Neural progenitor cell (in vitro differentiated cells): ENCODE data around the gene SARM1. TPM values are rescaled to one million over a fixed set of nuclear protein-coding genes. Genes with fewer than 3 reads are reported as not detected.

ENCODE experiments used
- DNase-seq: peaks from one replicate; pipeline ENCODE4 v3.0.0-alpha.2; 2016; ENCODE audit warnings: low spot score
- H2AFZ ChIP-seq: fragments of 200-600 bp; sonication (generic); replicated peaks from 2 replicates; pipeline ENCODE4 v1.6.1; 2016; ENCODE audit warnings: antibody characterized with exemption
- H3F3A ChIP-seq: fragments of 200-600 bp; sonication (generic); 2 replicates; pipeline ENCODE4 v1.6.1; 2016; ENCODE audit warnings: antibody characterized with exemption, low read depth
- H3K27ac ChIP-seq: fragments of 200-600 bp; sonication (generic); 2 replicates; pipeline ENCODE4 v1.5.1; 2016; ENCODE audit warnings: mild to moderate bottlenecking
- H3K27me3 ChIP-seq: fragments of 200-600 bp; sonication (generic); 2 replicates; pipeline ENCODE4 v1.6.1; 2016; ENCODE audit warnings: mild to moderate bottlenecking, moderate library complexity
- H3K36me3 ChIP-seq: fragments of 200-600 bp; sonication (generic); 2 replicates; pipeline ENCODE4 v1.5.1; 2016
- H3K4me1 ChIP-seq: fragments of 200-600 bp; sonication (generic); 2 replicates; pipeline ENCODE4 v1.6.1; 2016; ENCODE audit warnings: mixed run types
- H3K4me2 ChIP-seq: fragments of 200-600 bp; sonication (generic); 2 replicates; pipeline ENCODE4 v1.6.1; 2016
- H3K4me3 ChIP-seq: fragments of 200-600 bp; sonication (generic); 2 replicates; pipeline ENCODE4 v1.5.1; 2016
- H3K79me2 ChIP-seq: fragments of 200-600 bp; sonication (generic); 2 replicates; pipeline ENCODE4 v1.6.1; 2016; ENCODE audit warnings: low read depth
- H3K9ac ChIP-seq: fragments of 200-600 bp; sonication (generic); 2 replicates; pipeline ENCODE4 v1.6.1; 2016
- H3K9me3 ChIP-seq: fragments of 200-600 bp; sonication (generic); 2 replicates; pipeline ENCODE4 v1.5.1; 2016; ENCODE audit warnings: low read depth
- H4K20me1 ChIP-seq: fragments of 200-600 bp; sonication (generic); 2 replicates; pipeline ENCODE4 v1.6.1; 2016; ENCODE audit warnings: low read depth
- H3K27ac Mint-ChIP-seq: 3 replicates; pipeline ENCODE4 v1.8.0; 2021; ENCODE audit warnings: mixed read lengths
- H3K27me3 Mint-ChIP-seq: 2 replicates; pipeline ENCODE4 v1.8.0; 2022; ENCODE audit warnings: low read depth, mild to moderate bottlenecking, inconsistent platforms, moderate library complexity, mixed read lengths; ENCODE audit not compliant: insufficient read depth
- H3K36me3 Mint-ChIP-seq: 3 replicates; pipeline ENCODE4 v1.8.0; 2021; ENCODE audit warnings: mixed read lengths
- H3K4me1 Mint-ChIP-seq: 3 replicates; pipeline ENCODE4 v1.8.0; 2021; ENCODE audit warnings: mixed read lengths
- H3K4me3 Mint-ChIP-seq: 3 replicates; pipeline ENCODE4 v1.8.0; 2021; ENCODE audit warnings: mild to moderate bottlenecking, moderate library complexity, mixed read lengths
- H3K9me3 Mint-ChIP-seq: 3 replicates; pipeline ENCODE4 v1.8.0; 2020; ENCODE audit warnings: mixed read lengths
- EZH2 ChIP-seq: fragments of 200-600 bp; sonication (generic); IDR thresholded peaks from 2 replicates; pipeline ENCODE4 v1.6.1; 2017; ENCODE audit warnings: antibody characterized with exemption, mild to moderate bottlenecking, moderate library complexity
- EZH2phosphoT487 ChIP-seq: fragments of 200-600 bp; sonication (generic); IDR thresholded peaks from 2 replicates; pipeline ENCODE4 v1.6.1; 2017; ENCODE audit warnings: antibody characterized with exemption
- total RNA-seq: library from RNA; depleted of rRNA; stranded (reverse); fragments of >200 nt; gene quantifications from 2 replicates; pipeline ENCODE4 v1.2.3, GENCODE V29; 2015; ENCODE audit warnings: low replicate concordance
- TF ChIP-seq, protein P1 (sequence below): fragments of 200-600 bp; sonication (generic); IDR thresholded peaks from 2 replicates; pipeline ENCODE4 v1.5.1; 2017; ENCODE audit warnings: antibody characterized with exemption, mild to moderate bottlenecking

SARM1 gene
- total RNA-seq, 1 donor from 2014 or later: 3.1 TPM

- Mint-ChIP-seq H3K9me3 (no peaks in the 10 kb centered on the region), H3K36me3 (peaks cover 15% of the 10 kb centered on the region), H3K27ac (no peak overlapping the region), H3K27me3 (peaks cover 4% of the 10 kb centered on the region), H3K4me3 (no peak overlapping the region), H3K4me1 (no peaks in the 10 kb centered on the region)
- peak; percentile 52 for DNase-seq
- H3K79me2 ChIP-seq: no peaks in the 10 kb centered on the region
- no peak overlapping the region for H3K27ac ChIP-seq
- H4K20me1 ChIP-seq: peaks cover 55% of the 10 kb centered on the region
- peak overlapping the region; percentile 39 for H3K4me3 ChIP-seq
- H3F3A ChIP-seq: peaks cover 12% of the 10 kb centered on the region
- peak; percentile 87 for TF ChIP-seq EZH2
- TF ChIP-seq EZH2phosphoT487: peak; percentile 83
- TF ChIP-seq, protein P1, sequence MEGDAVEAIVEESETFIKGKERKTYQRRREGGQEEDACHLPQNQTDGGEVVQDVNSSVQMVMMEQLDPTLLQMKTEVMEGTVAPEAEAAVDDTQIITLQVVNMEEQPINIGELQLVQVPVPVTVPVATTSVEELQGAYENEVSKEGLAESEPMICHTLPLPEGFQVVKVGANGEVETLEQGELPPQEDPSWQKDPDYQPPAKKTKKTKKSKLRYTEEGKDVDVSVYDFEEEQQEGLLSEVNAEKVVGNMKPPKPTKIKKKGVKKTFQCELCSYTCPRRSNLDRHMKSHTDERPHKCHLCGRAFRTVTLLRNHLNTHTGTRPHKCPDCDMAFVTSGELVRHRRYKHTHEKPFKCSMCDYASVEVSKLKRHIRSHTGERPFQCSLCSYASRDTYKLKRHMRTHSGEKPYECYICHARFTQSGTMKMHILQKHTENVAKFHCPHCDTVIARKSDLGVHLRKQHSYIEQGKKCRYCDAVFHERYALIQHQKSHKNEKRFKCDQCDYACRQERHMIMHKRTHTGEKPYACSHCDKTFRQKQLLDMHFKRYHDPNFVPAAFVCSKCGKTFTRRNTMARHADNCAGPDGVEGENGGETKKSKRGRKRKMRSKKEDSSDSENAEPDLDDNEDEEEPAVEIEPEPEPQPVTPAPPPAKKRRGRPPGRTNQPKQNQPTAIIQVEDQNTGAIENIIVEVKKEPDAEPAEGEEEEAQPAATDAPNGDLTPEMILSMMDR: no peak
- H3K36me3 ChIP-seq: no peaks in the 10 kb centered on the region
- peak overlapping the region; percentile 85 for H3K4me2 ChIP-seq
- H2AFZ ChIP-seq: peak overlapping the region; percentile 62
- no peaks in the 10 kb centered on the region for H3K9me3 ChIP-seq
- peaks cover 80% of the 10 kb centered on the region for H3K27me3 ChIP-seq
- no peaks in the 10 kb centered on the region for H3K4me1 ChIP-seq
- no peak overlapping the region for H3K9ac ChIP-seq
Observed at GRCh38 chr17:28384281-28385036, 13.0 kb downstream of the SARM1 start.

DNA sequence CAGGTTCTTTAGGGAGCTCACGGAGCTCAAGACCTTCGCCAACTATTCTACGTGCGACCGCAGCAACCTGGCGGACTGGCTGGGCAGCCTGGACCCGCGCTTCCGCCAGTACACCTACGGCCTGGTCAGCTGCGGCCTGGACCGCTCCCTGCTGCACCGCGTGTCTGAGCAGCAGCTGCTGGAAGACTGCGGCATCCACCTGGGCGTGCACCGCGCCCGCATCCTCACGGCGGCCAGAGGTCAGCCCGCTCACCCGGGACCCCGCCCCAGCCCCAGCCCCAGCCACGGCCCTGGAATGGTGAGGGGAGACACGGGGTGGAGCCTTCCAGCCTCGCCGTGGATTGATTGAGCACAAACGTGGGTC lies 13.5 kb downstream of the SARM1 start:
- H3K4me1 Mint-ChIP-seq: no peaks in the 10 kb centered on the region
- peaks cover 55% of the 10 kb centered on the region for H4K20me1 ChIP-seq
- no peak overlapping the region for H3K27ac Mint-ChIP-seq
- H3K9me3 Mint-ChIP-seq: no peaks in the 10 kb centered on the region
- H3K27me3 ChIP-seq: peaks cover 74% of the 10 kb centered on the region
- no peak overlapping the region for H3K9ac ChIP-seq
- no peak overlapping the region for H3K27ac ChIP-seq
- TF ChIP-seq EZH2: peak; percentile 63
- TF ChIP-seq EZH2phosphoT487: peak; percentile 68
- TF ChIP-seq, protein P1: no peak
- H3K27me3 Mint-ChIP-seq: peaks cover 6% of the 10 kb centered on the region
- H3K4me2 ChIP-seq: peak overlapping the region; percentile 85
- peak; percentile 31 for DNase-seq
- no peaks in the 10 kb centered on the region for H3K79me2 ChIP-seq
- no peak overlapping the region for H2AFZ ChIP-seq
- H3K4me3 ChIP-seq: peak overlapping the region; percentile 39
- H3K4me3 Mint-ChIP-seq: no peak overlapping the region
- no peaks in the 10 kb centered on the region for H3K4me1 ChIP-seq
- peaks cover 19% of the 10 kb centered on the region for H3K36me3 Mint-ChIP-seq
- H3K9me3 ChIP-seq: no peaks in the 10 kb centered on the region
- peaks cover 12% of the 10 kb centered on the region for H3F3A ChIP-seq
- no peaks in the 10 kb centered on the region for H3K36me3 ChIP-seq

- Histone ChIP-seq H3F3A (peaks cover 12% of the 10 kb centered on the region), H3K27me3 (peaks cover 70% of the 10 kb centered on the region), H4K20me1 (peaks cover 53% of the 10 kb centered on the region), H3K36me3 (no peaks in the 10 kb centered on the region), H3K27ac (no peak overlapping the region), H2AFZ (no peak overlapping the region), H3K9me3 (no peaks in the 10 kb centered on the region), H3K9ac (no peak overlapping the region), H3K4me3 (peak overlapping the region; percentile 39), H3K4me1 (no peaks in the 10 kb centered on the region), H3K79me2 (no peaks in the 10 kb centered on the region), H3K4me2 (peak overlapping the region; percentile 85)
- Mint-ChIP-seq H3K4me3 (no peak overlapping the region), H3K36me3 (peaks cover 23% of the 10 kb centered on the region), H3K27me3 (peaks cover 6% of the 10 kb centered on the region), H3K9me3 (no peaks in the 10 kb centered on the region), H3K4me1 (no peaks in the 10 kb centered on the region), H3K27ac (no peak overlapping the region)
- TF ChIP-seq, protein P1: no peak
- no peak for TF ChIP-seq EZH2
- no peak for TF ChIP-seq EZH2phosphoT487
- DNase-seq: no peak
Observed at GRCh38 chr17:28385406-28385805, 13.9 kb downstream of the SARM1 start.
